SK-N-SH treated with all-trans-retinoic acid at 6 μM for 48 hours (cell line): ENCODE results near the gene TLE1.

Source experiments
- CSDC2 ChIP-seq: fragments of 250-450 bp; sonication (Bioruptor Pico); IDR thresholded peaks from 2 replicates; pipeline ENCODE4 v1.5.0; 2020; ENCODE audit warnings: mild to moderate bottlenecking, moderate library complexity
- GLIS3 ChIP-seq: fragments of 250-450 bp; sonication (Bioruptor Pico); IDR thresholded peaks from 2 replicates; pipeline ENCODE4 v1.5.0; 2020; ENCODE audit warnings: mild to moderate bottlenecking, moderate library complexity
- ISL1 ChIP-seq: fragments of 250-450 bp; sonication (Bioruptor Pico); IDR thresholded peaks from 2 replicates; pipeline ENCODE4 v2.1.2; 2022; ENCODE audit warnings: mild to moderate bottlenecking, moderate library complexity
- PPARA ChIP-seq: fragments of 250-450 bp; sonication (Bioruptor Pico); IDR thresholded peaks from 2 replicates; pipeline ENCODE4 v1.5.0; 2020; ENCODE audit warnings: mild to moderate bottlenecking, borderline replicate concordance
- RARB ChIP-seq: fragments of 250-450 bp; sonication (Bioruptor Pico); IDR thresholded peaks from 2 replicates; pipeline ENCODE4 v1.8.0; 2021; ENCODE audit warnings: mild to moderate bottlenecking, moderate library complexity
- SNAI2 ChIP-seq: fragments of 250-450 bp; sonication (Bioruptor Pico); IDR thresholded peaks from 2 replicates; pipeline ENCODE4 v1.5.0; 2020; ENCODE audit warnings: mild to moderate bottlenecking, moderate library complexity
- ZC3H10 ChIP-seq: fragments of 250-450 bp; sonication (Bioruptor Pico); IDR thresholded peaks from 2 replicates; pipeline ENCODE4 v1.5.1; 2021; ENCODE audit warnings: mild to moderate bottlenecking, moderate library complexity
- ZFP3 ChIP-seq: fragments of 250-450 bp; sonication (Bioruptor Pico); IDR thresholded peaks from 2 replicates; pipeline ENCODE4 v1.5.0; 2020; ENCODE audit warnings: mild to moderate bottlenecking, moderate library complexity
- ZNF70 ChIP-seq: fragments of 450-650 bp; formaldehyde crosslinking; IDR thresholded peaks from 2 replicates; pipeline ENCODE4 v1.5.0; 2020; ENCODE audit warnings: mild to moderate bottlenecking, moderate library complexity
- ZNF8 ChIP-seq: fragments of 450-650 bp; formaldehyde crosslinking; IDR thresholded peaks from 2 replicates; pipeline ENCODE4 v1.5.0; 2020; ENCODE audit warnings: mild to moderate bottlenecking, moderate library complexity
- TF ChIP-seq, protein P1 (sequence below): fragments of 250-450 bp; sonication (Bioruptor Pico); IDR thresholded peaks from 2 replicates; pipeline ENCODE4 v1.5.0; 2020; ENCODE audit warnings: mild to moderate bottlenecking, moderate library complexity

DNA sequence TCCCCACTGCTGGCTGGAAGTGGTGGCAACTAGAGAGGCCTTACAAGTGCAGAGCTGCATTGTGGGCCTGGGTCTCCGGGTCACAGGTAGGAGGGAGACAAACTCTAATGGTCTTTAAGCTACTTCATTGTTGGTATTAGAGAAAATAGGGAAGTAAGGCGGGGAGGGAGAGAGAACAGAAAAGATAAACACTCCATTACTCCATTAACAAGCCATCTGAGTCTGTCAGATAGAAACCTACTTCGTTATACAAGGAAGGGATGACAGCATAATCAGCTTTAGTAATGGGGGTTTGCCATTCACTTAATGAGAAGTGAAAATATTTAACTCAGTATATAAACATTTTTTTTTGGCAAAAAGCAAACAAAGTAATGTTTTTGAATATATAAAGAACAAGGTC, 107.4 kb downstream of the TLE1 start:
- TF ChIP-seq ZFP3 (CRISPR knock-in tag) (no peak), ZNF8 (no peak), ZC3H10 (no peak), PPARA (CRISPR knock-in tag) (no peak), ZNF70 (CRISPR knock-in tag) (no peak), SNAI2 (no peak), CSDC2 (CRISPR knock-in tag) (no peak), RARB (CRISPR knock-in tag) (no peak), GLIS3 (CRISPR knock-in tag) (no peak), ISL1 (CRISPR knock-in tag) (no peak)
- TF ChIP-seq, protein P1, sequence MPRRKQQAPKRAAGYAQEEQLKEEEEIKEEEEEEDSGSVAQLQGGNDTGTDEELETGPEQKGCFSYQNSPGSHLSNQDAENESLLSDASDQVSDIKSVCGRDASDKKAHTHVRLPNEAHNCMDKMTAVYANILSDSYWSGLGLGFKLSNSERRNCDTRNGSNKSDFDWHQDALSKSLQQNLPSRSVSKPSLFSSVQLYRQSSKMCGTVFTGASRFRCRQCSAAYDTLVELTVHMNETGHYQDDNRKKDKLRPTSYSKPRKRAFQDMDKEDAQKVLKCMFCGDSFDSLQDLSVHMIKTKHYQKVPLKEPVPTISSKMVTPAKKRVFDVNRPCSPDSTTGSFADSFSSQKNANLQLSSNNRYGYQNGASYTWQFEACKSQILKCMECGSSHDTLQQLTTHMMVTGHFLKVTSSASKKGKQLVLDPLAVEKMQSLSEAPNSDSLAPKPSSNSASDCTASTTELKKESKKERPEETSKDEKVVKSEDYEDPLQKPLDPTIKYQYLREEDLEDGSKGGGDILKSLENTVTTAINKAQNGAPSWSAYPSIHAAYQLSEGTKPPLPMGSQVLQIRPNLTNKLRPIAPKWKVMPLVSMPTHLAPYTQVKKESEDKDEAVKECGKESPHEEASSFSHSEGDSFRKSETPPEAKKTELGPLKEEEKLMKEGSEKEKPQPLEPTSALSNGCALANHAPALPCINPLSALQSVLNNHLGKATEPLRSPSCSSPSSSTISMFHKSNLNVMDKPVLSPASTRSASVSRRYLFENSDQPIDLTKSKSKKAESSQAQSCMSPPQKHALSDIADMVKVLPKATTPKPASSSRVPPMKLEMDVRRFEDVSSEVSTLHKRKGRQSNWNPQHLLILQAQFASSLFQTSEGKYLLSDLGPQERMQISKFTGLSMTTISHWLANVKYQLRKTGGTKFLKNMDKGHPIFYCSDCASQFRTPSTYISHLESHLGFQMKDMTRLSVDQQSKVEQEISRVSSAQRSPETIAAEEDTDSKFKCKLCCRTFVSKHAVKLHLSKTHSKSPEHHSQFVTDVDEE (CRISPR knock-in tag) = no peak
